Loucy (cell line): ENCODE data around the gene BEX3.

Source experiments
- EZH2phosphoT487 ChIP-seq: fragments of 200-600 bp; IDR thresholded peaks from 2 replicates; pipeline ENCODE4 v1.6.1; 2018; ENCODE audit warnings: antibody characterized with exemption, mild to moderate bottlenecking, moderate library complexity, borderline replicate concordance
- TF ChIP-seq, protein P1 (sequence below): fragments of 200-600 bp; sonication (generic); conservative IDR thresholded peaks from 2 replicates; pipeline ENCODE4 v1.5.1; 2014; ENCODE audit warnings: mild to moderate bottlenecking, antibody characterized with exemption, low read length

DNA sequence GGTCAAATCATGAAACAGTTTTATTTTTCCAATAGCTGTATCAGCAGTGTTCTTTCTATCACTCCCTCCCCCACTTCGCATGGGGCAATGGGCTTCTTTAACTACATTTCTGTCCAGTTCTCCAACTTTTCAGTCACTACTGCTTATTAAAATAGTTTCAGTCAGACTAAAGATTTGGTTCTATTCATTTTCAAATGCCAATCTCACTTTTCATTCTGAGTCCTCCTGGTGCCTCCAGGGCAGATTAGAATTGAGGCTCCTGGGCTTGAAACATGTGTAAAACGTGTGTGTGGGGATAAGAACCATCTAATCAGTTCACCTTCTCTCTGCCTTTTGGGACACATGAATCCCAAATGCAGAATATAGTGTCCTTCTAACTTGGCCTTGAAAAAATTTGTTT is 3.5 kb upstream of the BEX3 start:
- TF ChIP-seq, protein P1, sequence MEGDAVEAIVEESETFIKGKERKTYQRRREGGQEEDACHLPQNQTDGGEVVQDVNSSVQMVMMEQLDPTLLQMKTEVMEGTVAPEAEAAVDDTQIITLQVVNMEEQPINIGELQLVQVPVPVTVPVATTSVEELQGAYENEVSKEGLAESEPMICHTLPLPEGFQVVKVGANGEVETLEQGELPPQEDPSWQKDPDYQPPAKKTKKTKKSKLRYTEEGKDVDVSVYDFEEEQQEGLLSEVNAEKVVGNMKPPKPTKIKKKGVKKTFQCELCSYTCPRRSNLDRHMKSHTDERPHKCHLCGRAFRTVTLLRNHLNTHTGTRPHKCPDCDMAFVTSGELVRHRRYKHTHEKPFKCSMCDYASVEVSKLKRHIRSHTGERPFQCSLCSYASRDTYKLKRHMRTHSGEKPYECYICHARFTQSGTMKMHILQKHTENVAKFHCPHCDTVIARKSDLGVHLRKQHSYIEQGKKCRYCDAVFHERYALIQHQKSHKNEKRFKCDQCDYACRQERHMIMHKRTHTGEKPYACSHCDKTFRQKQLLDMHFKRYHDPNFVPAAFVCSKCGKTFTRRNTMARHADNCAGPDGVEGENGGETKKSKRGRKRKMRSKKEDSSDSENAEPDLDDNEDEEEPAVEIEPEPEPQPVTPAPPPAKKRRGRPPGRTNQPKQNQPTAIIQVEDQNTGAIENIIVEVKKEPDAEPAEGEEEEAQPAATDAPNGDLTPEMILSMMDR: no peak
- TF ChIP-seq EZH2phosphoT487: no peak
